Measurements from ENCODE around the gene TACC2. TPM values are rescaled to one million over a fixed set of nuclear protein-coding genes. Genes with fewer than 3 reads are reported as not detected.

Gene TACC2
- total RNA-seq, 2 experiments from 2014 or later, result not detected

- Mint-ChIP-seq H3K9me3 (no peaks in the 10 kb centered on the region), H3K27ac (no peak overlapping the region), H3K4me1 (ENCODE audit: low read depth) (no peaks in the 10 kb centered on the region), H3K27me3 (no peaks in the 10 kb centered on the region), H3K36me3 (ENCODE audit: low read depth) (no peaks in the 10 kb centered on the region), H3K4me3 (no peak overlapping the region)
- TF ChIP-seq CTCF (IDR thresholded peaks at IDR 0.05), result no peak
- ChIA-PET POLR2A (no interaction called here), CTCF (no interaction called here)
- DNase-seq, result no peak
- intact Hi-C loops (cut with micrococcal nuclease), result no loop called here
- no peak for ATAC-seq
Measured at GRCh38 chr10:122186816-122187810, 198.2 kb downstream of the TACC2 start.

GRCh38 chr10:122188706-122189105 is 199.7 kb downstream of the TACC2 start:
- ATAC-seq (no peak), DNase-seq (no peak)
- Mint-ChIP-seq H3K36me3 (ENCODE audit: low read depth) (no peaks in the 10 kb centered on the region), H3K27me3 (no peaks in the 10 kb centered on the region), H3K27ac (no peak overlapping the region), H3K4me1 (ENCODE audit: low read depth) (no peaks in the 10 kb centered on the region), H3K9me3 (no peaks in the 10 kb centered on the region), H3K4me3 (no peak overlapping the region)
- TF ChIP-seq CTCF (IDR thresholded peaks at IDR 0.05), result no peak
- intact Hi-C loops (cut with micrococcal nuclease), result no loop called here
- ChIA-PET CTCF (no interaction called here), POLR2A (no interaction called here)

GRCh38 chr10:122189185-122189584 is 200.2 kb downstream of the TACC2 start:
- ATAC-seq, result no peak
- H3K27ac Mint-ChIP-seq, result no peak overlapping the region
- POLR2A ChIA-PET, result no interaction called here

GRCh38 chr10:122190176-122190943 is 201.4 kb downstream of the TACC2 start:
- ChIA-PET CTCF (no interaction called here), POLR2A (no interaction called here)
- ATAC-seq (no peak), DNase-seq (no peak)
- H3K36me3 Mint-ChIP-seq (ENCODE audit: low read depth), result no peaks in the 10 kb centered on the region
- no peaks in the 10 kb centered on the region for H3K27me3 Mint-ChIP-seq
- H3K9me3 Mint-ChIP-seq, result no peaks in the 10 kb centered on the region
- H3K4me3 Mint-ChIP-seq, result no peak overlapping the region
- intact Hi-C loops (cut with micrococcal nuclease), result no loop called here
- TF ChIP-seq CTCF (IDR thresholded peaks at IDR 0.05), result no peak
- no peak overlapping the region for H3K27ac Mint-ChIP-seq
- H3K4me1 Mint-ChIP-seq (ENCODE audit: low read depth), result no peaks in the 10 kb centered on the region

More at GRCh38 chr10:122189185-122189584, 200.2 kb downstream of the TACC2 start:
- TF ChIP-seq CTCF (IDR thresholded peaks at IDR 0.05), result no peak
- CTCF ChIA-PET, result no interaction called here
- no peaks in the 10 kb centered on the region for H3K9me3 Mint-ChIP-seq
- DNase-seq, result no peak
- intact Hi-C loops (cut with micrococcal nuclease), result no loop called here
- no peaks in the 10 kb centered on the region for H3K27me3 Mint-ChIP-seq
- H3K36me3 Mint-ChIP-seq (ENCODE audit: low read depth), result no peaks in the 10 kb centered on the region
- H3K4me3 Mint-ChIP-seq, result no peak overlapping the region
- H3K4me1 Mint-ChIP-seq (ENCODE audit: low read depth), result no peaks in the 10 kb centered on the region

All from activated CD8-positive, alpha-beta T cell treated with anti-CD3 and anti-CD28 coated beads for 36 hours (primary cell).